GM18868 (cell line): ENCODE data around the gene TRIM33.
"Not testable (repeated sequence)": the region's sequence is repeated elsewhere in the genome, so short reads cannot be mapped to it uniquely, and the experiment has no call there.

Experiments
- ATAC-seq: cut with Tn5 transposase; IDR thresholded peaks from one replicate; pipeline ENCODE4 v1.9.1; 2021; ENCODE audit warnings: mild to moderate bottlenecking, moderate library complexity; ENCODE audit not compliant: unreplicated experiment

TRIM33 gene

DNA sequence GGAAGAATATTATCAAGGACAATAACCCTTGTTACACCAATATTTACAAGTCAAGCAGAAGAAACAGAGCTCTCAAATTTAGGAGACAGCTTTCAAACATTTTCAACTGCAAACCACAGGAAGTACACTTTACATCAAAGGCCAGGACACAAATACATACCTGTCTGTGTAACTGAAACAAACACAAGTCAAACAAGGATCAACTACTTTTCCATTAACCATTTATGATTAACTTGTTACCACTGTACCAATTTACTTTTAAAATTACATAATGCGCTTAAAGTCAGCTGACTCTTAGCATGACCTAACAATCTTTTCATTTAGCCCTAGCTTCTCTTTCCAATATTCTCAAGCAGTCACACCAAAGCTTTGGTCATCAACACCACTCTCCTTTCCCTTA is 43.5 kb downstream of the TRIM33 start:
- no peak for ATAC-seq

DNA sequence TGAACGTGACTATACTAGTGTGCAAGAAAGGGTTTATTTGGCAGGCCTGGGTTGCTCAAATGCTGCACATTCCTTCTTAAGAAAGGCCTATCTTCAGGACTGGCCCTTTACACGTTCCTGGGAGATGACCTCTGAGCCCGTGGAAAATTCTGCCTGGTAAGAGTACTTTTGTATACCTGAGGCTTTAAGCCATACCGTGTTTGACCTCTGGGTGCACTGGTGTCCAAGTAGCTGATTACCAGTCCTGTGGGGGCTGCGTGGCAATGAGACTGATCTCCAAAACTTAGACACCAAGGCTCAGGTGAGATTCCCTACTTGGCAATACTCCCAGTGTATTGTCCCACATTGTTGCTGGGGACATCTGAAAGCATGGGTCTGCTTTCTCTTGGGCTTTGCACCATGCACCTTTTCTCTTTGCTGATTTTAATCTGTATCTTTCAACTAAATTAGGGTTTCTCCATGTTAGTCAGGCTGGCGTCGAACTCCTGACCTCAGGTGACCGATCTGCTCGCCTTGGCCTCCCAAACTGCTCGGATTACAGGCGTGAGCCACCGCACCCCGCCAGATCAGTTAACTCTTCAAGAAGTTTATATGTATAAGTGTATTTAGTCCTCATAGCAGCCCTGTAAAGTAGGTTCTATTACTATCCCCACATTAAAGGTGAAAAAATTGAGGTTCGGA is 44.5 kb downstream of the TRIM33 start:
- ATAC-seq: no peak

DNA sequence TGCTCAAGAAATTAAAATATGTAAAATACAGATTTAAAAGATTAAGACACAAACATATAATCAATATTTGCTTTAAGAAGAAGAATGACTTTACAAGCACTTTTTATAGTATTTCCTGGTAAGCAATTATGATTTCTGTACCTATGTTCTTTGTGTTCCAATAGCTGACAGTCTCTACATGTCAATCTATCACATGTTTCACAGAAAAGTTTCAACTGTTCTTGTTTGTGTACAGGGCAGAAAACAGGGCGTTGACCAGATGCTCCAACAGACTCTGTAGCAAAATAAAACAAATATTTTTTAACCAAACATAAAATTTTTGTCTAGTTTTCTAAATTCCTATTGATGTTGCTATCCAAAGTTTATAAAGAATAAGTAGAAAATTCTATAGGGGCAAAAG is 48.0 kb downstream of the TRIM33 start:
- ATAC-seq: no peak

DNA sequence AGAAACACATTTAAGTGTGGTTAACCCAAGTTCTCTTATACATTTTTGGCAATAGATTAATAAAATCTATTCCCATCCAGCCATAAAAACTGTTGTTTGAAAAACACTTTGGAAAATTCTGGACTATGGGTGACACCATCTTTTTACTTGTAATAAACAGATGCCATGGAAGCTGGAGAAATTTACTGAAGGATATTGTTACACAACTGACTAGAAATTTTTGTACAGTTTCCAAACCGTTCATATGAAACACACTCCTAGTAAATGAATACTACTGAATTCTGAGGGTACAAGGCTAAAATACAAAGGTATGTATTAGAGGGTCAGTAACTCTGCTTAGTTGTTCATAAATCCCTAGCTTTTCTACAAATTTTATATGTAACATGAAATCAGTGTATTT is 48.7 kb downstream of the TRIM33 start:
- ATAC-seq: no peak

DNA sequence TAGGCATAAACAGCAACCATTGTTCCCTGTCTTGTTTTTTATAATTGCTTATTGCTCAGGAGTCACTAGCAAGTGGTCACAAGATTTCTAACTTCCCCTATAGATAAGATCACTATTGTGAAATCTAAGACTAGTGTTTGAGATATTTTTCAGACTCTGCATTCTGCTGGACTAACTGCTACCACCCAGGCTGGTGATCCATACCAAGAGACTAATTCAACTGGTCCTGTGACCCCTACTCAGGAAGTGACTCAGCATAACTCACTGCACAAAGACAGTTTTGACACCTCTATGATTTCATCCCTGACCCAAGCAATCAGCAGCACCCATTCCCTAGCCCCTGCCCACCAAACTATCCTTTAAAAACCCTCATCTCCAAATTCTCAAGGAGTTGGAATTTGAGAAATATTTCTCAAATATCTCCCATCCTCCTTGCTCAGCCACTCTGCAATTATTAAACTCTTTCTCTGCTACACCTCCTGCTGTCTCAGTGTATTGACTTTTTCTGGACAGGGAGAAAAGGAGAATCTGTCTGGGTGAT is 52.7 kb downstream of the TRIM33 start:
- no peak for ATAC-seq

DNA sequence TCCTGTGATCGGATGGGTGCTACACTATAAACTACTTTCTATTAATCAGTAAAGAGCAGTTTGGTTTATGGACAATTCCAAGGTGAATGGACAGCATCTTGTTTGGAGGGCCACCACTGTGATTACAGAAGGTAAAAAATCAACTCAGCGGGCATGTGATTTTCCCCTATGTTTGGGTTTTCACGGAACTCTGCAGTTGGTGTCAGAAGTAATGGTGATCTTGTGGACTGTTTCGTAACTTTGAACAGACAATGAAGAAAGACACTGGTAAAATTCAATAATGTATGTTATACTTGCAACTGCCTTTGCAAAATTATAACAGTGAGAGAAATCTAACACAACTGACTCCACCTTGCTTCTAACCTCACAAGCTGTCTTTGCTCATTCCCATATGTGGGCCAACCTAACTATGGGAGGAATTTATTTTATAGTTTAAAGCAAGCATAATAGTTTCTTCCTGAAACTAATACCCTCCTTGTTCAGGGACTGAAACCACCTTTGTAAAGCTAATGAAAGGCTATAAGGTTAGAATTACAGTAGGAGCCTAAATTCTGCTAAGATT is 53.2 kb downstream of the TRIM33 start:
- no peak for ATAC-seq

DNA sequence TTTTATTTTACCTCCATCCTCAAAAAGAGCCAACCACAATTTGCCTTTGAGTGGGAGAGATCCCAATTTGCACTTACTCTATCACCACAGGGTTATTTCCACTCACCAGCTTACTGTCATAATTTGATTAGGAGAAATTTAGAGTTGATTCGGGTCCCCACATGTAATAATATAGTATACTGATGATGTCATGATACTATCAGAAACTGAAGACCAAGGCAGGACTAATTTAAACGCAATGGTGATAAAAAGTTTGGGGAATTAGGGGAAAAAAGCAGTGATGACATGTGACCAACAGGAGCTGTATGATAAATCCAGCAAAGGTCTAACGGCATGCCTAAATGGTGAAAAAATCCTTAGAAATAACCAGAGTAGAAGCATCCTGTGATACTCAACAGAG is 54.4 kb downstream of the TRIM33 start:
- no peak for ATAC-seq

DNA sequence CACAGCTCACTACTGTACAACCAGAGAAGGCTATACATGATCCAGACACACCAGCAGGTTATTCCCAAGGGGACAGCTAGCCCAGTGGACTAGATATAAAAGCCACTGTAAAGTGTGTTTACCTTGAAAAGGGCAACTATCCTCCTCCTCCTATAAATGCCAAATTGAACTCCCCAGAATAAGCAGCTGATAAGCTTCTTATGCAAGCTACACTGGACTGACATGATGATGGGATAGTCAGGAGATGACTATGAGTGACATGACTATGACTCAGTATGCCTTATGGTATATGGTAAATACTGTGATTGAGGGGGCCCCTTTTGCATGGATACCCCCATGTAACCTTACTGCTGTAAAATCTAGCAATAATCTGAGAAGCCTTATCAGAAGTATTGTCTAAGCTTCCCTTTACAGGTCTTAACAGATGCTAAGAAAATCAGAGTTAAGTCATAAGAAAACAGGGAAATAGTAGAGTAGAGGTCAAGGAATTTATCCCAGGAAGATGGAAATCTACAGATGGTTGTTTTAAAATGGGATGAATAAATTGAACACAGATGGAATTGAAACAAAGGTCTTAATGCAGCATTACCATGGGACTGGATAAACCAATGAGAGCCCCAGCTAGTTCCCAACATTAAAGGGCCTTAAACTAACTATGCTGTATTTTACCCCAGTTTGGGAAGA is 55.8 kb downstream of the TRIM33 start:
- ATAC-seq: no peak

DNA sequence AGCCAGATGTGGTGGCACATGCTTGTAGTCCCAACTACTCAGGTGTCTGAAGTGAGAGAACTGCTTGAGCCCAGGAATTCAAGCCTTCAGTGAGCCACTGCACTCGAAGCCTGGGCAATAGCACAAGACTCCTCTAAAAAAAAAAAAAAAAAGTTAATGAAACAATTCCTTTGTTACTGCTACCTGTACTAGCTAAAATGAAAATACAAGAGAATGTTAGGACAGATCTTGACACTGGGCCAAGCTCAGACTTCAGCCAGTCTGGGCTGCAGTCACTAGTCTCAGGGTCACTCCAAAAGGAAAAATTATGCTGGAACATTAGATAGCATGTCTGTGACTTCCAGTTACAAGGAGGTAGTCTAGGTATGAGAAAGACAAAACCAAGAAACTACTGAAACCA is 56.5 kb downstream of the TRIM33 start:
- ATAC-seq: no peak

DNA sequence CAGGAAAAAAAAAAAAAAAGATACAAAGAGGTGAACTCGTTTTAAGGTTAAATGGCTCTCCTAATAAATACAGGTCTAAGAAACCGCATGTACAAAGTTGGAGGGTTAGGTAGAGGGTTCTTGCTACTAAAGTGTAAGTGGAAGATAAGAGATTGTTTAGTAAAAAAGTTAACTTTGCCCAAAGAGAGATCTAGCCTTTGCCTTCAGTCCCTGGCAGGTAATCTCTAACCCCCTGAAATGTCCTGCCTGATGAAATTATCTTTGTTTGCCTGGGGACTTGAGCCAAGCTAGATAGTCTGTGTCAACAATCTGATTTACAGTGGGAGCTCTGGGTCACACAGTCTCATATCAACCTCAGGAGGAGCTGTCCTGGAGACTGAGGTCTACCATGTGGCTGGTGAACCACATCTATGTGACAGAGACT is 57.6 kb downstream of the TRIM33 start:
- no peak for ATAC-seq

DNA sequence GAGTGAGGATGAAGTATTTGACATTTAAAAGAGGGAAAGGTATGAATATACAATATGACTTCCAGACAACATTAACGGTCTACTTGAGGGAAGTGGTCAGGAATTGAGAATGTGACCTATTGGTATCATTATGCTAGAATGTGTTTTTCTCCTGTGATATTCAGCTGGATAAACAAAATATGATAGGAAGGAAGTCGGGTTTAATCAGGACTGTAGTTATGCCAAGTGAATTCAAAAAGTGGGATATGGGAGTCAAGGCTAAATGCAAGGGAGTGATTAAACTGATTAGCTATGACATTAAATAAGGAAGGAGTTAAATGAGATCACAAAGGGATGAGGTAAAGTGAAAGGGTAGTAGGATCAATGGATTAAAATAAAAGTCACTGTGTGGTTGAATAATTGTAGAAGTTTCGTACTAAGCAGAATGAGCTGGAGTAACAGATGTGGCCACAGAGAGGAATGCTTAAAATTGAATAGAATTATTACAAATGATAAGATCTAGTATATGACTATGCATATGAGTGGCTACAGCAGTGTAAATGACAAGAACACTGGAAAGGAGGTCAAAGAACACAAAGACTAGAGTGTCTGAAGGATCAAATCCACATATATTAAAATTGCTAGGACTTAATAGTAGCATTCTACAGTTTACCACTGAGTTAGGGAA is 62.5 kb downstream of the TRIM33 start:
- ATAC-seq: no peak

DNA sequence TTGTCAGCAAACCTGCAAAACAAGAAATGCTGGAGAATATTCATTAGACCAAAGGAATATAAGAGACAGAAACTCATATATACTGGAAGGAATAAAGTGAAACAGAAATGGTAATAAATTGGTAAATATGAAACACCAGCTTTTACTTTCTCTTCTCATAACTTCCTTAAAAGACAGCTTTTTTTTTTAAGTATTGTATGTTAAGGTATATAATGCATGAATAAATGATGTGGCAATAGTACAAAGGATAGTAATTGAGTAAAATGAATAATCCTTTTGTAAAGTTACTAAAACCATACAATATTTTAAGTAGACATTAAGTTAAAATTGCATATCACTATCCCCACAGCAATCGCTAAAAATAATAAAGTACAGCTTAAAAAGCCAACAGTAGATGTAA is 64.8 kb downstream of the TRIM33 start:
- ATAC-seq: no peak

DNA sequence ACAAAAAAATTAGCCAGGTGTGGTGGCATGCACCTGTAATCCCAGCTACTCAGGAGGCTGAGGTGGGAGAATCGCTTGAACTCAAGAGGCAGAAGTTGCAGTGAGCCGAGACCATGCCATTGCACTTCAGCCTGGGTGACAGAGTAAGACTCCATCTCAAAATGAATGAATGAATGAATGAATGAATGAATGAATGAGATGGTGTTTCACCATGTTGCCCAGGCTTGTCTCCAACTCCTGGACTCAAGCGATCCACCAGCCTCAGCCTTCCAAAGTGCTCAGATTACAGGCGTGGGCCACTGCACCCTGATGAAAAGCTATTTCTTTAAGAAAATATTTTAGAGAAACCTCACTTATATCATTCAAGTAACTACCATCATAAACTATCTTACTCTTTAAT is 67.8 kb downstream of the TRIM33 start:
- ATAC-seq: not testable (repeated sequence)

DNA sequence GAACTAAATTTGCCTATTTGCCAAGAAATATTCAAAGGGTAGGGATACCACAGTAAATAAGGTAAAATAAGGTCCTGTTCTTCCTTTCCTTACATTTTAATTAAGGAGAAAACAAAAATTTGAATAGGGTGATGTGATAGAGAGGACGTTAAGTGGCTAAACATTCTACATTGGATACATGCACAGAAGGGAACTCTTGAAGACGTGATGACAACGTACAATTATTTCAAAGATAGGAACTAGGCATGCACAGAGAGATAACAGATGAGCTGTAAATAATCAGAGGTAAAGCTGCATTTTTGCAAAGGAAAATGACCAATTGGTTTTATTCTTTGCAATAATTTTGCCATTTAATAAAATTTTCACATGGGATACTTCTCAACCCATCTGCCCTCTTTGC is 69.7 kb downstream of the TRIM33 start:
- ATAC-seq: no peak

DNA sequence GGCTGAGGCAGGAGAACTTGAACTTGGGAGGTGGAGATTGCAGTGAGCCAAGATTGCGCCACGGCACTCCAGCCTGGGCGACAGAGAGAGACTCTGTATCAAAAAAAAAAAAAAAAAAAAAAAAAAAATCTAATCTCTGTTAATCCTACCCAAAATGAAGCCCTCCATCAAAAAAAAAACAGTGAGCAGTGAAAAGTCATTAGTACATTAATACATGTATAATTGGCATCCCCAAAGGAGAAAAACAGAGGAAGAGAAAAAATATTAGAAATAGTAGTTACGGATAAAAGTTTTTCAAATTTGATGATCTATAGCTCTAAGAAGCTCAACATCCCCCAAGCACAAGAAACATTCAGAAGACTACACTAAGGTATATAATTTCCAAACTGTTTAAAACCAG is 71.6 kb downstream of the TRIM33 start:
- no peak for ATAC-seq

DNA sequence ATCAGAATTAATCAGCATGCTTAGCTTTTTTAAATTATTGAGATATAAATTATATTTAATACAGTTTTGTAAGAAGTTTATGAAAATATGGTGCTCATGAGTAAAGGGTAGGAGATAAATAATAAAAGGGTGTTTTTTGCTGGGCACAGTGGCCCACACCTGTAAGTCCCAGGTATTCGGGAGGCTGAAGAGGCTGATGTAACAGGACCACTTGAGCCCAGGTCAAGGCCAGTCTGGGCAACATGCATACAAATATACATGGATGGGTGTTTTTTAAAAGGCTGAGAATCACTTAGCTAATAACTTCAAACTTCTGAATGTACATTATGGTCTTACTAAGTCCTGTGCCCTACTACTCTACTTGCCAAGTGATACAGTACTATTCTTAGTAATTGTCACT is 73.2 kb downstream of the TRIM33 start:
- ATAC-seq: no peak

DNA sequence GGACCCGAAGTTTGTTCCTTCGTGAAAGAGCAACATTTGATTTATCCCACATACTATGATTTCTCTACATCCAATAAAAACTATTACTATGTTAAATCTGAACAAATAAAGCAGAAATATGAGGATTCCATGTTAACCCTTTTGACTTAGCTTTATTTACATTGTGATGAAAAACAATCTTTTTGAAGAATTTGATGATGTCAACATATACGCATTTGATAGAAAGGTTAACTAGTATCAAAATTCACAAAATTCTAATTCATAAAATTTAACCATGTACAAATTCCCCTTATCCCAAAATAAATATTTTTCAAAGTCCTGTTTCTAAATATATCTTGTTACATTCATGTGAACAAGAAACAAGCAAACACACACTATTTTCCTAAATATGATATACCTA is 74.2 kb downstream of the TRIM33 start:
- ATAC-seq: no peak

DNA sequence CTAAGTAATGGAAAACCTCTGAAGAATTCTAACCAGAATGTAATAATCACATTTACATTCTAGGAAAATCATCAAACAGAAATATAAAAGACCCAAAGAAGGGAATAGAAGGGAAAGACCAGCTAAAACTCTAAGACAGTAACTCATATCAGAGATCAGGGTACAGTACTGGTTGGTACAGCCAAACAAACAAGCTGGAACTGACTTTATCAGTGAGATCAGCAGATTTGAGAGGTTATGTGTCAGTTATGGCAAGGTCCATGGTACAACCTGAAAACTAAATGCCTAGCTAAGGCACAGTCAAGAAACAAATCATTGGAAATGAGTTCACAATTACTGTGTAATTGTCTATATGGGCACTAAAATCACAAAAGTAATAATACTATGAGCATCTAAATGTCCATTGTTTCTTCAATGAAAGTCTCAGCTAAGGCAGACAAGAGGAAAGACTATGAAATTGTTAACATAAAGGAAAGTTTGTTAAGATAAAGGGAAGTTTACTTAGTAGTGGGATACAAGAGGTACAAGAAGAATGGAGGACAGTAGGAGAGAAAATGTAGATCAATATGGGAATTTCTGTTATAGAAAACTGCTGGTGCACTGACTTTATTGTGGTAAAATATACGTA is 75.8 kb downstream of the TRIM33 start:
- ATAC-seq: no peak

DNA sequence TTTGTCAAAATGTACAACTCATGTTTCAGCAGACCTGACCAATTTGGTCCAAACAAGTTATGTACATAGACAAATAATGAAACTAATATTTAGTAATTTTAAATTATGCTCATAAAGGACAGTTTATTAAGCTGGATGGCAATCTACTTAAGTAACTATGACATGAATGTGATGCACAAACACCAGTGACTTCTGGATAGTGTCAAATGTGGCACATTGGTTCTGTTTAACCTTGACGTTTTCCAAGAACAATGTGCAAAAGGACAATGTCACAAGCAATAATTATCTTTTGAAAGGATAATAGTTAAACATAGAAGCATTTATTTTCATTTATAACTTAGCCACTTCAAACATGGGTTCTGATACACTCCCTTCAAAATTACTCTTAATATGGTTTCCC is 80.0 kb downstream of the TRIM33 start:
- ATAC-seq: no peak

DNA sequence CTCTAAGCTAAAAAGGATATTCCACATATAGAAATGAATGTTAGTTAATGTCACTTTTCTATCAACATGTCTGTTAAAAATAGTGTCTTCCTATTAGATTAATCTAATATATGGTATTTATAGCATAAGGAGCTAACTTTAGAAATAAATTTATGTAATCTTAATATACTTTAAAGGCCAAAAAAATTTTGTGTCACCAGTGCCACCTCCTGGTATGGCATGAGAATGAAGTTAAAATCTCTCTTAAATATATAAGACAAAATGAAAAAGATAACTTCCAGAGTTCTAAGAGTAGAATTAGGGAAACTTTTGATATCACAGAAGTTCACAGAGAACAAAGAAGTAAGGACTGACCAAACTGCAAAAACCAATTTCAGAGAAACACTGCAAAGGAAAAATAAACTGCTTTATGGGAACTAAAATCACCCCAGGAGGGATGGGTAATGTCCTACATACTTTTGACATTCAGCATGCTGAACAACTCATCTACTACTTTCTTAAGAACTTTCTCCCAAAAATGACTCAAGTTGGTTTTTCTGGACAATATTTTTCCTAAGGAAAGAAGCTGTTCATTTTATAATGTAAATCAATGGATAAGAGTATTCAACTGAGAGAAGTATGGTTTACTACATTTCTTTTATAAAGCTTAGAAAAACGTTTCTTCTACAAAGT is 82.8 kb downstream of the TRIM33 start:
- ATAC-seq: no peak

DNA sequence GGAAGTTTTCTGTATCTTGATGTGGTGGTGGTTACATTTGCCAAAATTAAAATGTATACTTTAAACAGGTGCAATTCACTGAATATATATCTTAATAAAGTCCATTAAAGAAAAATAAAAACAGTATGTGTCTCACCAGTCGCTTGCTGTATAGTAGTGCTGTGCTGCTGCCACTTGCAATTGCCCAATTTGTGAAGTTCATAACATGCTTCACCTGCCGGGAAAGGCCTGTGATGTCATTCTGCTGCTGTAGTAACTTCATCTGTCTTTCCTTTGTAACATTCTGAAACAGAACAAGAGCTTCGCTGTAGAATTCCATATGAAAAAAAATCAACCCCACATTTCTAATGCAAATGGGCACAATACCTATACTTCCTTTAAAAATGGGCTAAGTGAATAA is 83.4 kb downstream of the TRIM33 start:
- no peak for ATAC-seq
